ENCODE results near the gene OPALIN.

OPALIN gene

GRCh38 chr10:96358851-96359540 lies at the start of gene OPALIN:
OPALIN (minus strand) TSS chr10:96359002; CDS start chr10:96358896, 106 bp downstream.
- TF ChIP-seq CTCF (IDR thresholded peaks at IDR 0.05; ENCODE audit: borderline replicate concordance, insufficient read depth, low read depth, low read length), result no peak

GRCh38 chr10:96408201-96408600 lies 49.4 kb upstream of the OPALIN start:
- no peak overlapping the region for H3K4me3 ChIP-seq (ENCODE audit: low read depth, low read length)
- no peak for TF ChIP-seq CTCF (IDR thresholded peaks at IDR 0.05; ENCODE audit: borderline replicate concordance, insufficient read depth, low read depth, low read length)

More at GRCh38 chr10:96358851-96359540, at the start of gene OPALIN:
- no peak within 1 kb of the TSS for H3K4me3 ChIP-seq (ENCODE audit: low read depth, low read length)

- TF ChIP-seq CTCF (IDR thresholded peaks at IDR 0.05; ENCODE audit: borderline replicate concordance, insufficient read depth, low read depth, low read length), result no peak
- no peak overlapping the region for H3K4me3 ChIP-seq (ENCODE audit: low read depth, low read length)
Observed at GRCh38 chr10:96407560-96408069, 48.8 kb upstream of the OPALIN start.

DNA sequence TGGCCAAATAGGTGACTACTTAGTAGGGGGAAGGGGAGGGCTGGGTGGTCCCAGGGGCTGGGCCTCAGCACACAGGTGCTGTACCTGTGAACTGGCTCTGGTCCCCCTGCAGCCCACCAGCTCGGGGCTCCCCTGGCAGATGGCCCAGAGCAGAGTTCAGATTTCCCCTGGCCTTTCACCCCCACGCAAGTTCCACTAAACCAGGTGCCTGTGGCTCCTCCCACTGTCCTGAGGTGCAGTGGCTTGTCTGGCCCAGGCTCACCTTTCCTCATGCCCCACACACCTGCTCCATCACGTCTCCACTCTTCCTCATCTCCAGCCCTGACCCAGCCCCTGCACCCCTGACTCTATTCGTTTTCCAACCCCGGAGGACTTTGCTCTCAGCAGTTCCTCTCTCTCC lies 47.3 kb upstream of the OPALIN start:
- no peak for TF ChIP-seq CTCF (IDR thresholded peaks at IDR 0.05; ENCODE audit: borderline replicate concordance, insufficient read depth, low read depth, low read length)
- no peak overlapping the region for H3K4me3 ChIP-seq (ENCODE audit: low read depth, low read length)

GRCh38 chr10:96402417-96403305 lies 43.9 kb upstream of the OPALIN start:
- no peak overlapping the region for H3K4me3 ChIP-seq (ENCODE audit: low read depth, low read length)

GRCh38 chr10:96401036-96401435 lies 42.2 kb upstream of the OPALIN start:
- no peak for TF ChIP-seq CTCF (IDR thresholded peaks at IDR 0.05; ENCODE audit: borderline replicate concordance, insufficient read depth, low read depth, low read length)
- H3K4me3 ChIP-seq (ENCODE audit: low read depth, low read length), result no peak overlapping the region

More at GRCh38 chr10:96402417-96403305, 43.9 kb upstream of the OPALIN start:
- no peak for TF ChIP-seq CTCF (IDR thresholded peaks at IDR 0.05; ENCODE audit: borderline replicate concordance, insufficient read depth, low read depth, low read length)

Data from GM12875 (cell line).